SK-N-SH treated with all-trans-retinoic acid at 6 μM for 48 hours (cell line): ENCODE results near the gene TBATA.

Experiments used
- ATAC-seq: fragments of 200-7000 bp; cut with Tn5 transposase; 3 replicates; pipeline ENCODE4 v1.9.1; 2020; ENCODE audit warnings: mild to moderate bottlenecking, moderate library complexity
- ARNTL ChIP-seq: fragments of 450-650 bp; formaldehyde crosslinking; IDR thresholded peaks from 2 replicates; pipeline ENCODE4 v1.5.0; 2020; ENCODE audit warnings: low read depth, mild to moderate bottlenecking, moderate library complexity, borderline replicate concordance
- BACH2 ChIP-seq: fragments of 250-450 bp; sonication (Bioruptor Pico); IDR thresholded peaks from 2 replicates; pipeline ENCODE4 v1.9.0; 2021; ENCODE audit warnings: mild to moderate bottlenecking, borderline replicate concordance
- CSDC2 ChIP-seq: fragments of 250-450 bp; sonication (Bioruptor Pico); IDR thresholded peaks from 2 replicates; pipeline ENCODE4 v1.5.0; 2020; ENCODE audit warnings: mild to moderate bottlenecking, moderate library complexity
- ESRRG ChIP-seq: fragments of 250-450 bp; sonication (Bioruptor Pico); IDR thresholded peaks from 2 replicates; pipeline ENCODE4 v1.6.1; 2021; ENCODE audit warnings: mild to moderate bottlenecking
- GLIS3 ChIP-seq: fragments of 250-450 bp; sonication (Bioruptor Pico); IDR thresholded peaks from 2 replicates; pipeline ENCODE4 v1.5.0; 2020; ENCODE audit warnings: mild to moderate bottlenecking, moderate library complexity
- ISL1 ChIP-seq: fragments of 250-450 bp; sonication (Bioruptor Pico); IDR thresholded peaks from 2 replicates; pipeline ENCODE4 v2.1.2; 2022; ENCODE audit warnings: mild to moderate bottlenecking, moderate library complexity
- OSR1 ChIP-seq: fragments of 250-450 bp; sonication (Bioruptor Pico); IDR thresholded peaks from 2 replicates; pipeline ENCODE4 v1.8.0; 2022; ENCODE audit warnings: moderate library complexity, mild to moderate bottlenecking, inconsistent platforms
- PPARA ChIP-seq: fragments of 250-450 bp; sonication (Bioruptor Pico); IDR thresholded peaks from 2 replicates; pipeline ENCODE4 v1.5.0; 2020; ENCODE audit warnings: mild to moderate bottlenecking, borderline replicate concordance
- RARB ChIP-seq: fragments of 250-450 bp; sonication (Bioruptor Pico); IDR thresholded peaks from 2 replicates; pipeline ENCODE4 v1.8.0; 2021; ENCODE audit warnings: mild to moderate bottlenecking, moderate library complexity
- SNAI2 ChIP-seq: fragments of 250-450 bp; sonication (Bioruptor Pico); IDR thresholded peaks from 2 replicates; pipeline ENCODE4 v1.5.0; 2020; ENCODE audit warnings: mild to moderate bottlenecking, moderate library complexity
- TCF4 ChIP-seq: fragments of 250-450 bp; sonication (Bioruptor Pico); IDR thresholded peaks from 2 replicates; pipeline ENCODE4 v1.8.0; 2021; ENCODE audit warnings: mild to moderate bottlenecking, moderate library complexity, borderline replicate concordance
- TOX ChIP-seq: fragments of 250-450 bp; sonication (Bioruptor Pico); IDR thresholded peaks from 2 replicates; pipeline ENCODE4 v1.8.0; 2021; ENCODE audit warnings: mild to moderate bottlenecking, moderate library complexity, borderline replicate concordance
- ZC3H10 ChIP-seq: fragments of 250-450 bp; sonication (Bioruptor Pico); IDR thresholded peaks from 2 replicates; pipeline ENCODE4 v1.5.1; 2021; ENCODE audit warnings: mild to moderate bottlenecking, moderate library complexity
- ZFP3 ChIP-seq: fragments of 250-450 bp; sonication (Bioruptor Pico); IDR thresholded peaks from 2 replicates; pipeline ENCODE4 v1.5.0; 2020; ENCODE audit warnings: mild to moderate bottlenecking, moderate library complexity
- ZNF565 ChIP-seq: fragments of 450-650 bp; formaldehyde crosslinking; conservative IDR thresholded peaks from 2 replicates; pipeline ENCODE4 v1.5.0; 2020; ENCODE audit warnings: low read depth, mild to moderate bottlenecking, moderate library complexity
- ZNF8 ChIP-seq: fragments of 450-650 bp; formaldehyde crosslinking; IDR thresholded peaks from 2 replicates; pipeline ENCODE4 v1.5.0; 2020; ENCODE audit warnings: mild to moderate bottlenecking, moderate library complexity
- TF ChIP-seq, protein P1 (sequence below): fragments of 250-450 bp; sonication (Bioruptor Pico); IDR thresholded peaks from 2 replicates; pipeline ENCODE4 v1.8.0; 2021; ENCODE audit warnings: low read depth, mild to moderate bottlenecking, moderate library complexity, borderline replicate concordance
- TF ChIP-seq, protein P2 (sequence below): fragments of 250-450 bp; sonication (Bioruptor Pico); IDR thresholded peaks from 2 replicates; pipeline ENCODE4 v1.5.0; 2020; ENCODE audit warnings: mild to moderate bottlenecking, moderate library complexity
- TF ChIP-seq, protein P3 (sequence below): fragments of 250-450 bp; sonication (Bioruptor Pico); IDR thresholded peaks from 2 replicates; pipeline ENCODE4 v1.5.1; 2021; ENCODE audit warnings: mild to moderate bottlenecking, moderate library complexity

The TBATA gene

DNA sequence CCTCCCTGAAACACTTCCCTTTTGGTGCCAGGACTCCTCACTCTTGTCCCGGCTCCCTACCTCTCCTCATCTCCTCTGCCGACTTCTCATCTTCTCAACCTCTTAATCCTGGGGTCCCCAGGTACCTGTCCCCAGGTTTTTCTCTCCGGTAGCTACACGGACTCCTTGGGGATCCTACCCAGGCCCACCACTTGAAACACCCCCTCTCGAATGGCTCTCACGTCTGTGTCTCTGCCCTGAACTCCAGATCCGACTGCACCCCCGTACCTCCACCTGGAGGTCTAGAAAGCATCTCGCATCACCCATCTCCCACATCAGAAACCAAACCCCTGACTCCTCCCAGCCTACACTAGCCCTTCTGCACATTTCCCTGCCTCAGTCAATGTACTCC is 4.8 kb downstream of the TBATA start (continued):
- TF ChIP-seq, protein P1, sequence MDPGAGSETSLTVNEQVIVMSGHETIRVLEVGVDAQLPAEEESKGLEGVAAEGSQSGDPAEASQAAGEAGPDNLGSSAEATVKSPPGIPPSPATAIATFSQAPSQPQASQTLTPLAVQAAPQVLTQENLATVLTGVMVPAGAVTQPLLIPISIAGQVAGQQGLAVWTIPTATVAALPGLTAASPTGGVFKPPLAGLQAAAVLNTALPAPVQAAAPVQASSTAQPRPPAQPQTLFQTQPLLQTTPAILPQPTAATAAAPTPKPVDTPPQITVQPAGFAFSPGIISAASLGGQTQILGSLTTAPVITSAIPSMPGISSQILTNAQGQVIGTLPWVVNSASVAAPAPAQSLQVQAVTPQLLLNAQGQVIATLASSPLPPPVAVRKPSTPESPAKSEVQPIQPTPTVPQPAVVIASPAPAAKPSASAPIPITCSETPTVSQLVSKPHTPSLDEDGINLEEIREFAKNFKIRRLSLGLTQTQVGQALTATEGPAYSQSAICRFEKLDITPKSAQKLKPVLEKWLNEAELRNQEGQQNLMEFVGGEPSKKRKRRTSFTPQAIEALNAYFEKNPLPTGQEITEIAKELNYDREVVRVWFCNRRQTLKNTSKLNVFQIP = no peak

DNA sequence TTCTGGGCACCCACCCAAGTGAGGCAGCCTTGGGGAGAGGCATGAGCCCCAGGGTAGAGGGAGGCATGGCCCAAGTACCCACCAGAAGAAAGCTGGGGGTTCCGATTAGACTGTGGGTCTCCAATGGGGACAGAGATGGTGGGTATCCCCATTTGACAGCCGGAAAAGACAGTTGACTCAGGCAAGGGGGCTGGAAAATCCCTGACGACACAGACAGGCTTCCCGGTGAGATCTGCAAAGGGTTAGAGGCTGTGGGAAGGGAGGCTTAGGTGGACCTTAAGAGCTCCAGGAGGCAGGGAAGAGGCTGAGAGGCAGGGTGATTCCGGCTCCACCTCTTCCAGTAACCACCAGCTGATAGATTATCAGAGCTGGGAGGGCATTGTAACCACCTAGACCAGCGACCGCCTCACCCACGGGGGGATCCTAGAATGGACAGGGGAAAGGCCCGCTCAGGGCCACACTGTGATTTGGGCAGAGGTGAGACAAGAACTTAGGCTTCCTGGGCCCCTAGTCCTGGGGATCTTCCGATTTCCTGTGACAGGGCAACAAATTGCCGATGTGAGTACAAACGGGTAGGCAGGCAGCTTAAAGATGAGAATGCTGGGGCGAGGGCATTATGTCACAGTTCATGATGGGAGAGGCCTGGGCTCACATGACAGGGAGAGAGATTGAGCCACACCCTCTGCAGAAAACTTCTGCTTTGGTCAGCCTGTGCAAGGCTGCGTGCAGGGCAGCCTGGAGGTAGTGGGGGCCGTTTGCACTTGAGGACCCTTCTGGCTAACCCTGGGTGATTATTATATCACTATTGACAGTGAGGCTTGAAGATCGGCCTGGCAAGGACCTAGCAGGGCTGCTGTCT is 5.4 kb downstream of the TBATA start:
- ATAC-seq = no peak
- TF ChIP-seq ZFP3 (CRISPR knock-in tag) (no peak), GLIS3 (CRISPR knock-in tag) (no peak), RARB (no peak), BACH2 (CRISPR knock-in tag) (no peak), ISL1 (CRISPR knock-in tag) (no peak), TCF4 (CRISPR knock-in tag) (no peak), ESRRG (CRISPR knock-in tag) (no peak), ZC3H10 (CRISPR knock-in tag) (no peak), CSDC2 (CRISPR knock-in tag) (no peak), SNAI2 (CRISPR knock-in tag) (no peak), PPARA (CRISPR knock-in tag) (no peak), ARNTL (no peak), ZNF8 (CRISPR knock-in tag) (no peak)
- TF ChIP-seq, protein P2, sequence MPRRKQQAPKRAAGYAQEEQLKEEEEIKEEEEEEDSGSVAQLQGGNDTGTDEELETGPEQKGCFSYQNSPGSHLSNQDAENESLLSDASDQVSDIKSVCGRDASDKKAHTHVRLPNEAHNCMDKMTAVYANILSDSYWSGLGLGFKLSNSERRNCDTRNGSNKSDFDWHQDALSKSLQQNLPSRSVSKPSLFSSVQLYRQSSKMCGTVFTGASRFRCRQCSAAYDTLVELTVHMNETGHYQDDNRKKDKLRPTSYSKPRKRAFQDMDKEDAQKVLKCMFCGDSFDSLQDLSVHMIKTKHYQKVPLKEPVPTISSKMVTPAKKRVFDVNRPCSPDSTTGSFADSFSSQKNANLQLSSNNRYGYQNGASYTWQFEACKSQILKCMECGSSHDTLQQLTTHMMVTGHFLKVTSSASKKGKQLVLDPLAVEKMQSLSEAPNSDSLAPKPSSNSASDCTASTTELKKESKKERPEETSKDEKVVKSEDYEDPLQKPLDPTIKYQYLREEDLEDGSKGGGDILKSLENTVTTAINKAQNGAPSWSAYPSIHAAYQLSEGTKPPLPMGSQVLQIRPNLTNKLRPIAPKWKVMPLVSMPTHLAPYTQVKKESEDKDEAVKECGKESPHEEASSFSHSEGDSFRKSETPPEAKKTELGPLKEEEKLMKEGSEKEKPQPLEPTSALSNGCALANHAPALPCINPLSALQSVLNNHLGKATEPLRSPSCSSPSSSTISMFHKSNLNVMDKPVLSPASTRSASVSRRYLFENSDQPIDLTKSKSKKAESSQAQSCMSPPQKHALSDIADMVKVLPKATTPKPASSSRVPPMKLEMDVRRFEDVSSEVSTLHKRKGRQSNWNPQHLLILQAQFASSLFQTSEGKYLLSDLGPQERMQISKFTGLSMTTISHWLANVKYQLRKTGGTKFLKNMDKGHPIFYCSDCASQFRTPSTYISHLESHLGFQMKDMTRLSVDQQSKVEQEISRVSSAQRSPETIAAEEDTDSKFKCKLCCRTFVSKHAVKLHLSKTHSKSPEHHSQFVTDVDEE (CRISPR knock-in tag) = no peak
- TF ChIP-seq, protein P3, sequence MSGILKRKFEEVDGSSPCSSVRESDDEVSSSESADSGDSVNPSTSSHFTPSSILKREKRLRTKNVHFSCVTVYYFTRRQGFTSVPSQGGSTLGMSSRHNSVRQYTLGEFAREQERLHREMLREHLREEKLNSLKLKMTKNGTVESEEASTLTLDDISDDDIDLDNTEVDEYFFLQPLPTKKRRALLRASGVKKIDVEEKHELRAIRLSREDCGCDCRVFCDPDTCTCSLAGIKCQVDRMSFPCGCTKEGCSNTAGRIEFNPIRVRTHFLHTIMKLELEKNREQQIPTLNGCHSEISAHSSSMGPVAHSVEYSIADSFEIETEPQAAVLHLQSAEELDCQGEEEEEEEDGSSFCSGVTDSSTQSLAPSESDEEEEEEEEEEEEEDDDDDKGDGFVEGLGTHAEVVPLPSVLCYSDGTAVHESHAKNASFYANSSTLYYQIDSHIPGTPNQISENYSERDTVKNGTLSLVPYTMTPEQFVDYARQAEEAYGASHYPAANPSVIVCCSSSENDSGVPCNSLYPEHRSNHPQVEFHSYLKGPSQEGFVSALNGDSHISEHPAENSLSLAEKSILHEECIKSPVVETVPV (CRISPR knock-in tag) = no peak
- TF ChIP-seq, protein P1 = no peak

DNA sequence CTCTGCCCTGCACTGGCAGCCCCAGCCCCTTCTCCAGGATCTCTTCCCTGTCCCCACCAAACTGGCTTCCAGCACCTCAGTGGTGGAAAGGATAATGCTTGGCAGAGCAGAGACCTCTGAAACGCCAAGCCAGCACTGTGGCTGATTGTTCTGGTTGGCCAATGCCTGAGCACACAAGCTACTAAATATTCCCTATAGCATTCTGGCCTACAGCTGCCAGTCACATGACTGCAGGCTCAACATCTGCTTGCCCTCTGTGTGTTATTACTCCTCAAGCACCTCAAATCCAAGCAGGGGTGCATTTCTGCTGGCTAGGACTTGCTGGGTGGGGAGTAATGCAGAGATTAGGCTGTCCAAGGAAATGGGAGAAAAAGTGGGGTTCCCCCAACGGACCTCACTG is 6.1 kb downstream of the TBATA start:
- no peak; the same call in 2 of the 3 replicates for ATAC-seq
- TF ChIP-seq, protein P2 (CRISPR knock-in tag) = no peak
- TF ChIP-seq OSR1 (CRISPR knock-in tag) = no peak
- TF ChIP-seq PPARA (CRISPR knock-in tag) = no peak
- TF ChIP-seq SNAI2 (CRISPR knock-in tag) = no peak
- TF ChIP-seq BACH2 (CRISPR knock-in tag) = no peak
- TF ChIP-seq ZC3H10 (CRISPR knock-in tag) = no peak
- no peak for TF ChIP-seq TOX (CRISPR knock-in tag)
- no peak for TF ChIP-seq ZNF565 (CRISPR knock-in tag)
- no peak for TF ChIP-seq CSDC2 (CRISPR knock-in tag)
- TF ChIP-seq RARB = no peak
- no peak for TF ChIP-seq ZFP3 (CRISPR knock-in tag)
